ENCODE results near the gene PRKCE.

Gene PRKCE

DNA sequence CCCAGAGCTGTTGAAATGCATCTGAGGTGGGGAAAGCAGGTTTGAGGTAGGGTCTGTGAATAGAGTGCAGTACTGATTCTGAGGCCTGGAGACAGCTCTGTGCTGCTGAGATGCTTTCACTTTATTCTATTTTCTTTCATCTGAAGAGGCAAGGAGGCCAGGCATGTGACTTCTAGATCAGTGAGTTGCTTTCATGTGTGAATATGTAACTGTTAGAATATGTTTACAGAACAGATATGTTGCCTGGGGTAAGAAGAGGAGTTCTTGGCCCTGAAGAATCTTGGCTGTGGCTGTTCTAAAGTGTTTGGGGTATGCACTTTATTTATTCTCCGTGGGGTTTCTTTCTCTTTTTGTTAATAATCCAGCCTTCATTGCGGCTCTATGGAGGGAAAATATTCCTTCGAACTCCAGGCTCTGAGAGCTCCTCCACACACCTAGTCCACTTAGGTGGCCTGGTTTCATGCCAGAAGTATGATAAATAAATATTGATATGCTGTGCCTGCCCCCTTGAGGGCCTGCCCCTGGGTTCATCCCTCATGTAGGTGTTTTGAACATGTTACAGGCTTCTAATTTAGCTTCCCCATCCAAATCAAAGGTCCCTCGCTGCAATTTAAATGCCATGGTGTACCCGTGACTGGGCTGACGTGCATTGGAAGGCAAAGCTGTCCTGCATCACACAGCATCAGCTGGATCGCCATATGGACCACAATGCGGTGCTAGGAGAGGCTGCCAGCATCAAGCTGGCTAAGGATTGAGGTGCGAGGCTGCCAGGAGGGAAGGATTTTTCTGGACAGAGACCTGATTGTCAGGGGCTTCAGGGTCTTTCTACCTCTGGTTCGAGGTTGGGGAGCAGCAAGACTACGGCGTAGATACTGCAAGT lies 102.9 kb downstream of the PRKCE start:
- no peaks in the 10 kb centered on the region for H3K27me3 Mint-ChIP-seq
- ATAC-seq = no peak
- H3K9me3 Mint-ChIP-seq = no peaks in the 10 kb centered on the region
- no peak overlapping the region for H3K27ac Mint-ChIP-seq
- peaks cover 53% of the 10 kb centered on the region for H3K4me1 Mint-ChIP-seq
- H3K4me3 Mint-ChIP-seq = no peak overlapping the region
- no peaks in the 10 kb centered on the region for H3K36me3 Mint-ChIP-seq

DNA sequence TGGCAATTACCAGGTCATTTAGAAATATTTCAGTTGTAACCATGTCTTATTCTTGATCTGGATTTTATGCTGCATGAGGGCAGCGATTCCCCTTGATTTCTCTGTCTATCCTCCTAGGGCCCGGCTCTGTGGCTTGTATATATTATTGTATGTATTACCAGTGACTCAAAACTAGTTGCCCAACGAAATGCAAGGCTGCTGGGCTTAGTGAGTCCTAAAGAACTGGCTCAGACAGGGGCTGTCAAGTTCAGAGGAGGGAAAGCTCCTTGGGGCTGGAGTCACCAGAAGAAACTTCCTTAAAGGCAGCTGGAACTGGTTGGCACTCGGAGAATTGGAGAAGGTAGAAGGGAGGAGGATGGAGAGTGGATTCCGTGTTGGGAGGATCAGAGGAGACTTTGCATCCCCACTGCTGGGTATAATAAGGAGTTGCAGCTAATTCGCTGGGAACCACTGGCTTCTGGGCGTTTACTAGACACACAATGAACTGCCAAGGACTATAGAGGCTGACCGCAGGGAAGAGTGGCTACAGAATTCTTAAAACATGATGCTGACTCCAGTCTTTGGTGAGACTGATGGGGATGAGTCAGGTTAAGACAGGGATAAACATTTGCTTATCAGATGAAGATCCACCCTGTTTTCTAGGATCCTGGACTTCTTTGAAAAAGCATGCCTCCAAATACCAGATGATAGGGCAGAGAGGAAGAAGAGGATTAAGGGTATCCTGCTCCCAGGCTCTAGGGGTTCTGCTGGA lies 104.3 kb downstream of the PRKCE start:
- Mint-ChIP-seq H3K4me1 (peaks cover 44% of the 10 kb centered on the region), H3K4me3 (no peak overlapping the region), H3K9me3 (no peaks in the 10 kb centered on the region), H3K27ac (no peak overlapping the region), H3K36me3 (no peaks in the 10 kb centered on the region), H3K27me3 (no peaks in the 10 kb centered on the region)
- no peak for ATAC-seq

DNA sequence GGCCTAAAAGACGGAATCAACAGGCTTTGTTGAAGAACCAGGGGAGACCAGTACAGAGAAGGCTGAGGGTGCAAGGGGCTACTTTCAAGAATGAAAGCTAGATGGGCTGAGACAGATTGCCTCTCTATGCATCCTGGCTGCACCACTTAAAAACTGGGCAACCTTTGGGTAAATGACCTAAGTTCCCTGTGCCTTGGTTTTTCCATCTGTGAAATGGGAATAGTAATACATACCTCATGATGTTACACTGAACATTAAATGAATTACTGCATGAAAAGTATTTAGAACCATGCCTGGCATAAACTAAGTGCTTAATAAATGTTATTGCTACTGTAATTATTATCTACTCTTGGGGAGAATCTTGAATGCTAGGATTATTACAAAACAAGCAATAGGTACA lies 106.5 kb downstream of the PRKCE start:
- ATAC-seq = no peak
- Mint-ChIP-seq H3K27me3 (no peaks in the 10 kb centered on the region), H3K36me3 (no peaks in the 10 kb centered on the region), H3K4me3 (no peak overlapping the region), H3K9me3 (no peaks in the 10 kb centered on the region), H3K4me1 (peaks cover 36% of the 10 kb centered on the region), H3K27ac (peak overlapping the region; percentile 8)

DNA sequence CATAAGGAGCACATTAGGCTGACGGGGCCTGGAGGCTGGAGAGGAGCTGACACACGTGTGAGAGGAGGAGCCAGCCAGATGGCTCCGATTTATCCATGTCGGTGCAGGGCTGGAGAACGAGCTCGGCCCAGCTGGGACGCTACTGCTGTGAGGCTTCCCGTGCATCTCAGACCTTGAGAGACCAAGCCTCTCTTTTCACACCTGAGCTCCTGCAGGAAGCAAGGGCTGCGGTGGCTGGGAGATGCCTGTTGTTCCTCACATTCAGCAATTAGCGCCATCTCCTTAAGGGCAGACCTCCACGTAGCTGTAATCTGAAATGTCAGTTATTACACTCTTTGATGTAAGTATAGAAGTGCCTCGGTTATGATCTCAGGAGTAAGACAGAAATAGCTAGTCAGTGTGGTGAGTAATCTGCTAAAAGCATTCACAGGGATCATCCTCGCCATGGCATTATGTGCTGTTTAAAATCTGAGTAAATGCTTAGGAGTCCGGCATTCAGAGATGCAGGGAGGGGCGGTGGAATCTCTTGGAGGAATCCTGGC lies 107.9 kb downstream of the PRKCE start:
- no peaks in the 10 kb centered on the region for H3K27me3 Mint-ChIP-seq
- H3K27ac Mint-ChIP-seq = no peak overlapping the region
- peaks cover 33% of the 10 kb centered on the region for H3K4me1 Mint-ChIP-seq

DNA sequence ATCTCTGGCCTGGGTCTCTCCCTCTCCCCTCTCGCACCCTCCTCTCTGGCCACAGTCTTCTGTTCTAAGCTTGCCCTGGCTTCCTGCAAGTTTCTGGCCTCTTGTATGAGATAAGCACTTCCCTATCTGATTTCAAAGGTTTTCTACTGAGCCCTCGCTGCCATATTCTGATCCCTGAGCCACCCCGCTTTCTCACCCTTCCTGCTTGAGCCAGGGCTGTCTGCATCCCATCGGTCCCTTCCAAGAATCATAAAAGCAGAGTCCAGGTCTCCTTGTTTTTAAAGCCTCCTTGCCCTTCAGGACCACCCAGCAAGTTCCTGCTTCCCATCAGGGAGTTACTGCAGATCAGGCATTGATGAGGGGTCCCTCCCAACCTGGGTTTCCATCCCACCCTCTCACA lies 110.2 kb downstream of the PRKCE start:
- Mint-ChIP-seq H3K27me3 (no peaks in the 10 kb centered on the region), H3K4me3 (no peak overlapping the region), H3K9me3 (no peaks in the 10 kb centered on the region), H3K4me1 (peaks cover 37% of the 10 kb centered on the region), H3K36me3 (no peaks in the 10 kb centered on the region), H3K27ac (no peak overlapping the region)
- no peak for ATAC-seq

More for the DNA sequence above, 107.9 kb downstream of the PRKCE start:
- Mint-ChIP-seq H3K4me3 (no peak overlapping the region), H3K36me3 (no peaks in the 10 kb centered on the region), H3K9me3 (no peaks in the 10 kb centered on the region)
- no peak for ATAC-seq

DNA sequence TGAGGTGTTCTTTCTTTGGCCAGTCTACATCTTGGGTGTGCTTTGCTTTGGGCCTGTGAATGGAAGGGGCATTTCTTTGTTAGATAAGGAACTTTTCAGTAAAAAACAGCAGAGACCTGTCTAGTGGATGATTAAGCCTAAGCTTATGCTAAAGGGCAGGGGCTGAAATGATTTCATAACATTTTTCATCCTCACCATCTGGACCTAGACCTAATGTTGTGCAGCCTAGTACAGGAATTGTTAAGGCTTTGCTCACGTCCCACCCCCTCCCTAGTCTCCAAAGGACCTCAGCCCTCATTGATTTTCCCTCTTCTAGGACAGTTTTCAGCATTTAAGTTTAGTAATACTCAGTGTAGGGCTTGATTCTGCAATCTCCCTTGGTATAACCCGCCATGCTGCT lies 111.8 kb downstream of the PRKCE start:
- H3K27ac Mint-ChIP-seq = no peak overlapping the region
- H3K9me3 Mint-ChIP-seq = no peaks in the 10 kb centered on the region
- H3K36me3 Mint-ChIP-seq = no peaks in the 10 kb centered on the region
- no peak overlapping the region for H3K4me3 Mint-ChIP-seq
- H3K27me3 Mint-ChIP-seq = no peaks in the 10 kb centered on the region
- no peak for ATAC-seq
- peaks cover 34% of the 10 kb centered on the region for H3K4me1 Mint-ChIP-seq

DNA sequence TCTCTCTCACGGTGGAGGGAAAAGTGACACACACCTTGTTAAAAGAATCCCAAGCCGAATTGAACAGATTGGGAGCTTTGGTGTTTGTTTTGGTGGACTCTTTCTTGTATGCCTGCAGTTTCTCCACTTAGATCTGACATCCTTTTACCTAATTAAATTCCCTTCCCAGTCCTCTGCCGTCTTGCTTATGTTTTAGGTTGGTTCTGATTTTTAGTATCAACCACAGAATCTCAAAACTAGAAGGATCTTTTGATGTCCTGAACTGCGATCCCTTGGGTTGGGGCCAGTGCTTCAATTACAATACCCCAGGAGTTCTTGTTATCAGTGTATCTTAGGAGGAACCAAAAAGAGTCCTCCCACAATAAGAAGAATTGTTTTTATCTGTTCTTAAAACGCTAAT lies 112.3 kb downstream of the PRKCE start:
- no peak overlapping the region for H3K27ac Mint-ChIP-seq
- H3K9me3 Mint-ChIP-seq = no peaks in the 10 kb centered on the region
- H3K36me3 Mint-ChIP-seq = no peaks in the 10 kb centered on the region
- H3K4me1 Mint-ChIP-seq = peaks cover 34% of the 10 kb centered on the region
- no peak overlapping the region for H3K4me3 Mint-ChIP-seq
- H3K27me3 Mint-ChIP-seq = no peaks in the 10 kb centered on the region
- no peak for ATAC-seq

DNA sequence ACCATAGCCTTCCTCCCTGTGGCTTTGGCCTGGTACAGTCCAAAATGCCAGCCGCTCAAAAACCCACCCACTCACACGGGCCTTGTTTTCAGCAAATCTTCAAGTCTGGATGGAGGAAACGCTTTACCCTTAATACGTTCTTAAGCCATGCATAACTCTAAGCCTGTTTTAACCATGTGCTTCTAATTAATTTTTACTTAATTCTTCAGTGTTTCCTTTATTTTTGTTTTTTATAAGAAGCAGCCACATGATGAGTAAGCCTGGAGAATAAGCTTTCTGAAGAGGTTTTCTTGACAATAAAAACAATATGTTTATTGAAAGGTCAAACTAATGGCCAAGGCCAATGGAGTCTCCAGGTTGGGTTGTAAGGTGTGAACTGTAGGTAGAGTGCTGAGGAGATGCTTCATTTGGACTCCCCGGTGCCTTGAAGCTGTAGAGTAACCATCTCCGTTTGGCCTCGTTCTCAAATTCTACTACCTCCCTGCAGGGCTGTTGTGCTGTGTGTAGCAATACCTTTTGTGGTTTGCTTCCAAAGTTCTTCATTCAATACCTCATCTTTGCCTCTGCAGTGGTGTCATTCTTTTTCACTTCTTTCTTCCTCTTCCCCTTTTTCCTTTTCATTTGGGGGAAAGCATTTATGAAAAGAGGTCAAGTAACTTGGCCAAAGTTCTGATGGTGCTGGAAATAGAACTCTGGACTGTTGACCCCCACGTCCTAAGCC lies 113.7 kb downstream of the PRKCE start:
- Mint-ChIP-seq H3K4me1 (peaks cover 34% of the 10 kb centered on the region), H3K27me3 (no peaks in the 10 kb centered on the region), H3K36me3 (no peaks in the 10 kb centered on the region), H3K4me3 (peak overlapping the region; percentile 16), H3K9me3 (no peaks in the 10 kb centered on the region), H3K27ac (peak overlapping the region; percentile 57)
- peak; percentile 72 for ATAC-seq

DNA sequence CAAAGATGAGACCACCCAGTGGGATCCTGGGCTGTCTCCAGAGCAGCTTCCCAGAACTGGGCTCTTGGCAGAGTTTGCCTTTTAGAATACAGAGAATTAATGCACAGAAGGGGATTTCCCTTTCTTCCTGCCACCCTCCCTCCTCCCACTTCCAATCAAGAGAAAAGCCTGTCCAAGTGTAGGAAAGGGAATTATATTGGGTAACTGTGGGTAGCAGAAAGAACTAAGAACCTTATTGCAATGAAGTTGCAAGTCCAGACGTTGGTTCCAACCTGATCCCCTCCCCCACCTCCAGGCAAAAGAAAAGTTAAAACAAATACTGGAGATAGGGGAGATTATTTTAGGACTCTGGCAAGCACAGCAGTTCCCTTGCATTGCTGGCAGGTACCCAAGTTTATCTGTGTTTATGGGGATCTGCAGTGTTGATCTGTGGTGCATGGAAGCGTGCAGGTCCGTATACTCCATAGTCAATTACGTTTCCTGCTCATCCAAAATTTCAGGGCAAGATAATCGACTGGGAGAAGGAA lies 114.3 kb downstream of the PRKCE start:
- no peaks in the 10 kb centered on the region for H3K36me3 Mint-ChIP-seq
- H3K9me3 Mint-ChIP-seq = no peaks in the 10 kb centered on the region
- H3K27ac Mint-ChIP-seq = peak overlapping the region; percentile 57
- no peaks in the 10 kb centered on the region for H3K27me3 Mint-ChIP-seq
- ATAC-seq = no peak
- H3K4me1 Mint-ChIP-seq = peaks cover 37% of the 10 kb centered on the region
- peak overlapping the region; percentile 16 for H3K4me3 Mint-ChIP-seq

DNA sequence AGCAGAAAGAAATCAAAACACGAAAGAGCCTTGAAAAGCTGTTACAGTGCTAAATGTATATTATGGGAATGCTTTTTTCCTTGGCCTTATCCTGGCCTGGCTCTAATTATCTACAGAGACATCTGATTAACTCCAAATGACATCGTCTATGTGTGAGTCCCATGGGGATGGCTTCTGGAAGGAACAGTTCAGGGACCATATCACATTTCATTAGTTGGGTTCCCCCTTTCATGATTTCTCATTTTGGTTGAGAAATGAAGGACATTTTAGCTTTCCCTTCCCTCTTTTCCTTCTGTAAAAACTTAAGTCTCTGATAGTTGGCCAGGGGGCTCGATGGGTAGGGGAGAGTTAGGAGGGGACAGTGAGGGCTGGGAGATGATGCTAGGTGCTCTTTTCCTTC lies 116.7 kb downstream of the PRKCE start:
- Mint-ChIP-seq H3K27me3 (no peaks in the 10 kb centered on the region), H3K27ac (no peak overlapping the region), H3K4me1 (peaks cover 59% of the 10 kb centered on the region)

DNA sequence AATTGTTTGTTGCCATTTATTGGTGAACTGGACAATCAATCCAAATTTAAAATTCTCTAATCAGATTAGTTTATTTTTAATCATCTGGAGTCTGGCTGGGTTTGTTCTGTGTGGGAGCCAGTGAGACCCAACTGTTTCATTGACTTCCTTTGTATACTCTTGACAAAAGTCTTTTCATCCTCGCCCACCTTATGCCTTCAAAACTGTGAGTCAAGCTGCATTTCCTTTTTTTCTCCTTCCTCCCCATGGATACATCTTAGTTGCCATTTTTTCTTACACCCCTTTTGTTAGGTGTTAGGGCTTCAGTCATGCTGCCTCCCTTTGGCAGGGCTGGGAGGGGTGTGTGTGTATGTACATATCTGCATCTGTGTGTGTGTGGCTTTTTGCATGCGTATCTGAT lies 117.6 kb downstream of the PRKCE start:
- Mint-ChIP-seq H3K27me3 (no peaks in the 10 kb centered on the region), H3K9me3 (no peaks in the 10 kb centered on the region), H3K4me1 (peaks cover 57% of the 10 kb centered on the region), H3K27ac (no peak overlapping the region), H3K4me3 (no peak overlapping the region), H3K36me3 (no peaks in the 10 kb centered on the region)
- ATAC-seq = no peak

More for the DNA sequence above, 116.7 kb downstream of the PRKCE start:
- H3K4me3 Mint-ChIP-seq = no peak overlapping the region
- no peaks in the 10 kb centered on the region for H3K36me3 Mint-ChIP-seq
- ATAC-seq = no peak
- no peaks in the 10 kb centered on the region for H3K9me3 Mint-ChIP-seq

DNA sequence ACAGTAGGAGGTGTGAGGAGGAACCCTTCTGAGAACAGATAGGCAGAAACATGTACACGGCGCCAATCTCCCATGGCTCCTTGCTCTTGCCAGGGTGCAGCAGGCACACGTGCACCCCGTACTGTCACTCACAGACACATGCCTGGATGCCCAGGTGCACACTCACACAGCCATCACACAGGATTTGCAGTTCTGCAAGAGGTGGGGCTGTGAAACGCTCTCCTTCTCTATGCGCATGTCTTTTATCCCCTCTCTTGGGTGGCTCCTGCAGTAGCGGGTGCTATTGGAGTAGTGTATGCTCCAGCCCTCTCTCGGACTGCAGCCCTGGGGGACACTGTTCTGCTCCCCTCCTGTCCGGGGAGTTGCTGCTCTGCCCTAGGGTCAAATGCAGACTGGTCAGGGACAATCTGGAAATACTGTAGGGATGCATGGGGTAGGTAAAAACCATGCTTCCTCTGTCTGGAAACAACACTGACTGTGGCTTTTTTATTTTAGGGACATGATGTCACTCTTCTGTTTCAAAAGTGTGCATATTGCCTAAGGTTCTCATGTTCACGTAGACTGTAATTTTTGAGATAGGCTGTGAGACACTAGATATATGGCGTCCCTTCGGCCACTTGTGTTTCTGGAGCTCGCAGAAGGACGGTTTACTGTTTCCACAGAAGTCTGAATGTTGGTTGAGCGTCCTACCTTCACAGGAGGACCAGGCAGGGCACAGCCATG lies 118.5 kb downstream of the PRKCE start:
- no peak overlapping the region for H3K27ac Mint-ChIP-seq
- H3K4me1 Mint-ChIP-seq = peaks cover 62% of the 10 kb centered on the region
- H3K36me3 Mint-ChIP-seq = no peaks in the 10 kb centered on the region
- no peak for ATAC-seq
- H3K9me3 Mint-ChIP-seq = no peaks in the 10 kb centered on the region
- no peaks in the 10 kb centered on the region for H3K27me3 Mint-ChIP-seq
- H3K4me3 Mint-ChIP-seq = no peak overlapping the region

DNA sequence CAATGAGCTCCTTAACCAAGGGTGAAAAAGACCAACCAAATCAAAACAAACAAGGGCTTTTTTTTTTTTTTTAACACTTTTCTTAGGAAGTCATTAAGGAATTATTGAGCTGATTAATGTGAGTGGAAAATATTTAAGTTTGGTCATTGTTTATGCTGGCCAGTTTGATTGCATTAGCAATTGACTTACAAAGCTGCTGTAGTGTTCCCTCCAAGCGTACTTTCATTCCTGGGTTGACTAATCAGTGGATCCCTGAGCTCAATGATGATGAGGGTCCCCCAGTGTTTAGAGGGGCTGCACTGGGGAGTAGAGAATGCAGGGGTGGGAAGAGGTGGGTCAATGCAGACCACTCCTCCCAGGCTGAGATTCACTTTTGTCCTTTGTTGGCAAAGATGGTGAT lies 119.3 kb downstream of the PRKCE start:
- H3K4me3 Mint-ChIP-seq = no peak overlapping the region
- H3K4me1 Mint-ChIP-seq = peaks cover 62% of the 10 kb centered on the region
- no peaks in the 10 kb centered on the region for H3K27me3 Mint-ChIP-seq
- ATAC-seq = no peak
- no peak overlapping the region for H3K27ac Mint-ChIP-seq
- H3K36me3 Mint-ChIP-seq = no peaks in the 10 kb centered on the region
- H3K9me3 Mint-ChIP-seq = no peaks in the 10 kb centered on the region

DNA sequence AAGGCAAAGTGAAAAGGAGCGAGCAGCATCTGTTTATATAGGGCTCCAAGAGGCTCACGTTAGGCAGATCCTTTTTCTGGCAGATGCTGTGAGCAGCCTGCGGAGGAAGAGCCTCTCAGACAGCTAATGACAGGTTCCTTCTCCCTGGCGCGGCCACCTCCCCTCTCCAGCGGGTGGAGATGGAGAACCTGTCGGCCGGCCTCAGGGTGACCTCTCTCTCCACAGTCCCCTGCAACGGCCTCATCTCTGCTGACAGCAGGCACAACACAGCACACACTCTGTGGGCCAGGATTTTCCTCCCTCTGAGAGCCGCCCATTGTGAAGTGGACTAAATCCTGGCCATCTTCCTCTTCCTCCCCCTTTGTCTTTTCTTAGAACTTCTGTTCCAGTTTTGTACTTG lies 119.8 kb downstream of the PRKCE start:
- no peak for ATAC-seq
- Mint-ChIP-seq H3K9me3 (no peaks in the 10 kb centered on the region), H3K27me3 (no peaks in the 10 kb centered on the region), H3K4me1 (peaks cover 62% of the 10 kb centered on the region), H3K4me3 (no peak overlapping the region), H3K36me3 (no peaks in the 10 kb centered on the region), H3K27ac (peak overlapping the region; percentile 58)

Data from stimulated activated memory B cell treated with anti-CD40 and anti-IgM and Interleukin-4, amounts not matched to agents 10 μg/mL and 1 μg/mL and 100 μg/mL, for 72 hours (primary cell).